B cell (primary cell): ENCODE measurements around the gene SHISA2. TPM values are rescaled to one million over a fixed set of nuclear protein-coding genes. Genes with fewer than 3 reads are reported as not detected.
A peak's percentile ranks its signal among the peaks of the same experiment; 100 is the strongest.
"Not testable (repeated sequence)": the region's sequence is repeated elsewhere in the genome, so short reads cannot be mapped to it uniquely, and the experiment has no call there.

ENCODE experiments used
- ATAC-seq: fragments of 200-7000 bp; cut with Tn5 transposase; one replicate; pipeline ENCODE4 v1.10.0; 2021; ENCODE audit warnings: low read depth, mild to moderate bottlenecking, moderate number of reproducible peaks, moderate library complexity
- CTCF ChIA-PET: fragments of 350-600 bp; sonication (Branson Sonifier 250); formaldehyde crosslinking; loops from one replicate; lab custom pipeline; 2021; ENCODE audit warnings: antibody characterized with exemption, inconsistent platforms; lab: Charles Lee
- POLR2A ChIA-PET: fragments of 350-600 bp; sonication (Branson Sonifier 250); formaldehyde crosslinking; loops from one replicate; lab custom pipeline; 2021; ENCODE audit warnings: antibody characterized with exemption; lab: Charles Lee
- DNase-seq: peaks from one replicate; pipeline ENCODE4 v3.0.0; 2013
- H2AFZ ChIP-seq: 2 replicates; pipeline ENCODE4 v1.6.1; 2012; ENCODE audit warnings: mild to moderate bottlenecking, low read depth, low read length; ENCODE audit not compliant: insufficient read depth, poor library complexity, severe bottlenecking
- H3K27ac ChIP-seq, 2 donors: 1 replicate in 1 of 2; 2 replicates in 1 of 2; pipeline ENCODE4 v1.5.1; 2012 to 2013; ENCODE audit warnings: low read length in 2 of 2, mild to moderate bottlenecking in 2 of 2, moderate library complexity in 1 of 2
- H3K27me3 ChIP-seq, 4 experiments: fragments of 200-600 bp in 1 of 4; sonication (generic) in 1 of 4; replicated peaks in 1 of 4; 1 replicate in 2 of 4; 2 replicates in 2 of 4; pipeline versions ENCODE4 v1.6.1 to v1.7.0; 2013 to 2016; ENCODE audit warnings: low read length in 3 of 4, mild to moderate bottlenecking in 2 of 4, mixed read lengths in 1 of 4, moderate library complexity in 1 of 4; ENCODE audit not compliant: insufficient read depth in 4 of 4, control insufficient read depth in 3 of 4; ENCODE audit errors: control extremely low read depth in 1 of 4
- H3K36me3 ChIP-seq, 2 experiments: replicated peaks in 1 of 2; 1 replicate in 1 of 2; 2 replicates in 1 of 2; pipeline versions ENCODE4 v1.6.1 to v1.7.1; 2013; ENCODE audit warnings: low read length in 1 of 2; ENCODE audit not compliant: insufficient read depth in 2 of 2, control insufficient read depth in 1 of 2; ENCODE audit errors: control extremely low read depth in 1 of 2, extremely low read depth in 1 of 2
- H3K4me1 ChIP-seq, 2 donors: fragments of 200-600 bp in 1 of 2; sonication (generic) in 1 of 2; 1 replicate in 1 of 2; 2 replicates in 1 of 2; pipeline versions ENCODE4 v1.5.1 to v1.6.1; 2013 to 2017; ENCODE audit warnings: low read length in 2 of 2; ENCODE audit not compliant: control insufficient read depth in 2 of 2, insufficient read depth in 2 of 2
- H3K4me2 ChIP-seq: replicated peaks from 2 replicates; pipeline ENCODE3; 2012; ENCODE audit warnings: mild to moderate bottlenecking, low read depth, low read length; ENCODE audit not compliant: poor library complexity, severe bottlenecking
- H3K4me3 ChIP-seq, 5 experiments: fragments of 200-600 bp in 1 of 5; sonication (generic) in 1 of 5; 1 replicate in 3 of 5; 2 replicates in 2 of 5; pipeline versions ENCODE4 v1.5.1 to v1.7.0; 2011 to 2016; ENCODE audit warnings: low read length in 4 of 5, mild to moderate bottlenecking in 4 of 5, low read depth in 2 of 5, control low read depth in 1 of 5, moderate library complexity in 1 of 5; ENCODE audit not compliant: insufficient read depth in 1 of 5; ENCODE audit errors: control extremely low read depth in 1 of 5, extremely low read depth in 1 of 5
- H3K79me2 ChIP-seq: fragments of 200-600 bp; sonication (generic); one replicate; pipeline ENCODE4 v1.6.0; 2016; ENCODE audit warnings: low read length; ENCODE audit not compliant: control insufficient read depth, insufficient read depth
- H3K9ac ChIP-seq: fragments of 200-600 bp; sonication (generic); 2 replicates; pipeline ENCODE4 v1.6.1; 2017; ENCODE audit warnings: mild to moderate bottlenecking, low read length, moderate library complexity
- H3K9me3 ChIP-seq, 3 donors: one replicate each; pipeline versions ENCODE4 v1.6.1 to v1.7.1; 2013; ENCODE audit warnings: low read length in 2 of 3; ENCODE audit not compliant: control insufficient read depth in 2 of 3, insufficient read depth in 1 of 3; ENCODE audit errors: control extremely low read depth in 1 of 3
- H4K20me1 ChIP-seq: 2 replicates; pipeline ENCODE4 v1.6.0; 2012; ENCODE audit warnings: mild to moderate bottlenecking, low read length; ENCODE audit not compliant: insufficient read depth, control insufficient read depth, poor library complexity, severe bottlenecking
- H3K27ac Mint-ChIP-seq: one replicate; pipeline ENCODE4 v1.8.0; 2021; ENCODE audit warnings: mixed read lengths
- H3K27me3 Mint-ChIP-seq: one replicate; pipeline ENCODE4 v1.8.0; 2021; ENCODE audit warnings: mixed read lengths
- H3K4me1 Mint-ChIP-seq: one replicate; pipeline ENCODE4 v1.8.0; 2021; ENCODE audit warnings: mixed read lengths
- H3K4me3 Mint-ChIP-seq: one replicate; pipeline ENCODE4 v1.8.0; 2021; ENCODE audit warnings: mixed read lengths
- H3K9me3 Mint-ChIP-seq: one replicate; pipeline ENCODE4 v1.8.0; 2022; ENCODE audit warnings: mixed read lengths; ENCODE audit not compliant: insufficient read depth
- EZH2 ChIP-seq: IDR thresholded peaks from 2 replicates; pipeline ENCODE4 v1.6.1; 2012; ENCODE audit warnings: borderline replicate concordance, low read depth, mild to moderate bottlenecking, moderate library complexity, low read length; ENCODE audit not compliant: insufficient read depth, poor library complexity, severe bottlenecking
- WGBS: methylation state at CpG from one replicate; pipeline ENCODE4 v1.1.5; 2013; ENCODE audit warnings: missing lambda C conversion rate; ENCODE audit not compliant: insufficient coverage; 5-methylcytosine and 5-hydroxymethylcytosine counted together
- intact Hi-C: fragments of 100-400 bp; cut with micrococcal nuclease; formaldehyde crosslinking; loops from one replicate; pipeline ENCODE4 v1.10.0; 2022
- polyA plus RNA-seq: library from polyadenylated mRNA; depleted of rRNA; stranded (reverse); fragments of >200 nt; gene quantifications from 2 replicates; pipeline ENCODE4 v1.2.3, GENCODE V29; 2012
- total RNA-seq, 2 donors: library from RNA; stranded (reverse); fragments of 120-200 nt in 1 of 2; gene quantifications; 1 replicate in 1 of 2; 2 replicates in 1 of 2; pipeline versions ENCODE4 v1.2.3 to v1.2.4, GENCODE V29; 2013 to 2022
- TF ChIP-seq, protein P1 (sequence below): fragments of 200-600 bp; IDR thresholded peaks from one replicate; pipeline ENCODE4 v1.8.0; 2022; ENCODE audit warnings: antibody characterized with exemption, mild to moderate bottlenecking

Gene SHISA2
- total and polyA plus RNA-seq, 2 donors (not counting 1 experiment from before 2014, with no cell fraction given) = 0.03 TPM; not detected in 1

DNA sequence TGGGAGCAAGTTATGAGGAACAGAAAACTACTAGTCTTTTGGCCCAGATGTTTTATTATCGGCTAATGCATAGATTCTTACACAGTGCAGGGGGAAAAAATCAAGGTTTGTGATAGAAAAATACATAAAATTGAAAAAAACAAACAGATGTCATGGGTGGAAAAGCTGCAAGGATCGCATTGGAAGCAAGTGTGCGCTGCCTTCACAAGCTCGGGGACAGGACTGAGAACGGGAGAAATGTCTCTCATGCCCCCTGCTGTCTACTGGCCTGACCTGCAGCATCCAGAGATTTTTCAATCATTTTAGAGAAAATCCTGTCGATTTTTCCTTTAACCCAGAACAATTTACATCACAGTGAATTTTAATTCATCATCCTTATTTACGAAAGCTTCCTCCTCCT, 20.5 kb upstream of the SHISA2 start:
- H3K27ac Mint-ChIP-seq, H3K9ac ChIP-seq, H3K79me2 ChIP-seq, H3K27me3 ChIP-seq, H2AFZ ChIP-seq, H3K9me3 ChIP-seq, H3K4me1 ChIP-seq, H3K4me2 ChIP-seq, H4K20me1 ChIP-seq, CTCF ChIA-PET, H3K36me3 ChIP-seq, H3K4me1 Mint-ChIP-seq, H3K27ac ChIP-seq, H3K4me3 ChIP-seq, intact Hi-C loops, POLR2A ChIA-PET, H3K4me3 Mint-ChIP-seq, H3K9me3 Mint-ChIP-seq: not testable (repeated sequence)
- TF ChIP-seq, protein P1, sequence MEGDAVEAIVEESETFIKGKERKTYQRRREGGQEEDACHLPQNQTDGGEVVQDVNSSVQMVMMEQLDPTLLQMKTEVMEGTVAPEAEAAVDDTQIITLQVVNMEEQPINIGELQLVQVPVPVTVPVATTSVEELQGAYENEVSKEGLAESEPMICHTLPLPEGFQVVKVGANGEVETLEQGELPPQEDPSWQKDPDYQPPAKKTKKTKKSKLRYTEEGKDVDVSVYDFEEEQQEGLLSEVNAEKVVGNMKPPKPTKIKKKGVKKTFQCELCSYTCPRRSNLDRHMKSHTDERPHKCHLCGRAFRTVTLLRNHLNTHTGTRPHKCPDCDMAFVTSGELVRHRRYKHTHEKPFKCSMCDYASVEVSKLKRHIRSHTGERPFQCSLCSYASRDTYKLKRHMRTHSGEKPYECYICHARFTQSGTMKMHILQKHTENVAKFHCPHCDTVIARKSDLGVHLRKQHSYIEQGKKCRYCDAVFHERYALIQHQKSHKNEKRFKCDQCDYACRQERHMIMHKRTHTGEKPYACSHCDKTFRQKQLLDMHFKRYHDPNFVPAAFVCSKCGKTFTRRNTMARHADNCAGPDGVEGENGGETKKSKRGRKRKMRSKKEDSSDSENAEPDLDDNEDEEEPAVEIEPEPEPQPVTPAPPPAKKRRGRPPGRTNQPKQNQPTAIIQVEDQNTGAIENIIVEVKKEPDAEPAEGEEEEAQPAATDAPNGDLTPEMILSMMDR = peak; percentile 23
- peaks cover 34% of the 10 kb centered on the region for H3K27me3 Mint-ChIP-seq
- peak; percentile 36 for ATAC-seq
- 40% methylated on average over 1 of the region's 7 CpGs for WGBS
- DNase-seq = peak; percentile 9

DNA sequence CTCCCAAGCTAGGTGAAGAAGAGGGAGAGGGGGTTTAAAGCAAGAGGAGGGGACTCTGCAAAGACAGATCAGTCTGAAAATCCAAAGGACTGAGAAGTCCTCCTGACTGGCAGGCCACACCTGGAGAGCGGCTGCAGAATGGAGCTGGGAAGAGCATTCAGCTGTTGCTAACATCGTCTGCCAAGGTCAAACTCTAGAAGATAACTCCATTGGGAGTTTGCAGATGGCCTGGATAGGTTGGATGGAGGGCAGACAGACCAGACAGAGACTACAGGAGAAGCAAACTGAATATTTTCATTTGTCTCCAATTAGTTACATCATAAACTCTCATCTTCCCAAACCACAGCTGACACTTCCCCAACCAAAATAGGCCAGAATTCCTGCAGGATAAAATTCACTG, 19.9 kb upstream of the SHISA2 start:
- H3K9me3 ChIP-seq = no peaks in the 10 kb centered on the region

DNA sequence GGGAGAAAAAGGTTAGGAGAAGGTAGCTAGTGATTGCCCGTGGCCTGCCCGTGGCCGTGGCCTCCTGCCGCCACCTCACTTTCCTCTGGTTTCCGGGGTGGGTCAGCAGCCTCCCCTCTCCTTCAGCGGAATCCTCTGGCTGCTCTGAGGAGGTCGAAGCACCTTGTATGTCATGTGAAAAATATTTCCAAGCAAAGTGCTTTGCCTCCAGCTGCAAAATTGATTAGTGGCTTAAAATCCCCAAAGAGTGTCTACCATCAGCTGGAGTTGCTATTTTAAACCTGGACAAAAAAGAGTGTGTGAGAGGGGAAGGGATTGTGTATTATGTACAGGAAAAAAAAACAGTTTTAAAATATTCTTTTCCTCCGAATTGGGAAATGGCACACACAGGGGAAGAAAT, 17.8 kb upstream of the SHISA2 start:
- H3K4me3 ChIP-seq = not testable (repeated sequence)
- no CpG with 5 or more reads among the region's 8 CpGs for WGBS
- intact Hi-C loops = loop anchor here (10.0 kb wide), 1 partner anchor 245 kb away; no protein-coding TSS in a partner anchor

More for the DNA sequence above, 19.9 kb upstream of the SHISA2 start:
- no peaks in the 10 kb centered on the region for H3K4me1 ChIP-seq
- 75% methylated on average over 2 of the region's 2 CpGs for WGBS
- H3K79me2 ChIP-seq = no peaks in the 10 kb centered on the region
- Mint-ChIP-seq H3K27me3 (peaks cover 28% of the 10 kb centered on the region), H3K4me3 (no peak overlapping the region), H3K27ac (no peak overlapping the region), H3K4me1 (no peaks in the 10 kb centered on the region), H3K9me3 (no peaks in the 10 kb centered on the region)
- TF ChIP-seq, protein P1 = no peak
- no peak for TF ChIP-seq EZH2
- no peaks in the 10 kb centered on the region for H4K20me1 ChIP-seq
- ChIA-PET CTCF (interaction anchor here (1.0 kb wide), 1 partner anchor 495 kb away, joined by 3 read pairs; no protein-coding TSS in a partner anchor), POLR2A (no interaction called here)
- H3K27ac ChIP-seq = no peak overlapping the region
- DNase-seq (no peak), ATAC-seq (no peak)
- no peak overlapping the region for H2AFZ ChIP-seq
- no peak overlapping the region for H3K9ac ChIP-seq
- intact Hi-C loops = no loop called here
- H3K36me3 ChIP-seq = no peaks in the 10 kb centered on the region
- H3K27me3 ChIP-seq = peaks cover 0 to 4% (median 0%) of the 10 kb centered on the region in 4 experiments
- H3K4me3 ChIP-seq = no peak overlapping the region
- no peak overlapping the region for H3K4me2 ChIP-seq

More for the DNA sequence above, 17.8 kb upstream of the SHISA2 start:
- H2AFZ ChIP-seq, H4K20me1 ChIP-seq, H3K4me3 Mint-ChIP-seq, H3K9me3 Mint-ChIP-seq, ATAC-seq, H3K4me2 ChIP-seq, H3K4me1 Mint-ChIP-seq, H3K4me1 ChIP-seq, H3K27ac ChIP-seq, DNase-seq, POLR2A ChIA-PET, H3K9ac ChIP-seq, H3K79me2 ChIP-seq, H3K27ac Mint-ChIP-seq, H3K27me3 ChIP-seq, H3K36me3 ChIP-seq, H3K9me3 ChIP-seq, CTCF ChIA-PET: not testable (repeated sequence)
- peaks cover 15% of the 10 kb centered on the region for H3K27me3 Mint-ChIP-seq
